Effector memory CD8-positive, alpha-beta T cell (primary cell): ENCODE measurements around the gene ZNF516.

Experiments used
- ATAC-seq: fragments of 150-1000 bp; cut with Tn5 transposase; replicated peaks from 2 replicates; pipeline ENCODE4 v1.10.0; 2021; ENCODE audit warnings: mild to moderate bottlenecking, moderate library complexity
- DNase-seq, 3 experiments: peaks; one replicate each; pipeline ENCODE4 v3.0.0; 2021
- H3K27ac Mint-ChIP-seq, 2 donors: one replicate each; pipeline ENCODE4 v1.8.0; 2022; ENCODE audit warnings: mild to moderate bottlenecking in 2 of 2, mixed read lengths in 2 of 2, moderate library complexity in 2 of 2
- H3K27me3 Mint-ChIP-seq, 2 donors: one replicate each; pipeline ENCODE4 v1.8.0; 2022; ENCODE audit warnings: mixed read lengths in 2 of 2
- H3K36me3 Mint-ChIP-seq: one replicate; pipeline ENCODE4 v1.8.0; 2022; ENCODE audit warnings: mild to moderate bottlenecking, moderate library complexity, mixed read lengths; ENCODE audit not compliant: insufficient read depth
- H3K4me1 Mint-ChIP-seq, 2 donors: one replicate each; pipeline ENCODE4 v1.8.0; 2022; ENCODE audit warnings: low read depth in 2 of 2, mixed read lengths in 2 of 2
- H3K4me3 Mint-ChIP-seq, 2 donors: one replicate each; pipeline ENCODE4 v1.8.0; 2022; ENCODE audit warnings: mild to moderate bottlenecking in 2 of 2, mixed read lengths in 2 of 2, moderate library complexity in 2 of 2
- H3K9me3 Mint-ChIP-seq, 2 donors: one replicate each; pipeline ENCODE4 v1.8.0; 2022; ENCODE audit warnings: mixed read lengths in 2 of 2

ZNF516 gene

DNA sequence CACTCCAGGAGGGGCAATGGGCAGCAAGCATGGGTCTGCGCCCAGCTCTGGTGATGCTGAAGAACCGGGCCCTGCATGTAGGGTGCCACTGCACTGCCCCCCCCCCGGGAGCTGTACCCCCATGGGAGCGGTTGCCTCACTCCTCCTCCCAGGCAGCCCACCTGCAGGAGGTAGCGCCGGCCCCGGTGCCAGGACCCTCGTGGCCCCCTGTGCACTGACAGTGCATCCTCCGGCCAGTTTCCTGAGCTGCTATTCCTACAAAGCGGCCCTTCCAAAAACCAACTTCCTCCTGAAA lies 109.4 kb downstream of the ZNF516 start:
- no peak overlapping the region for H3K27ac Mint-ChIP-seq
- peaks cover 7 to 11% of the 10 kb centered on the region in 2 donors for H3K27me3 Mint-ChIP-seq
- no peak for ATAC-seq
- no peaks in the 10 kb centered on the region for H3K9me3 Mint-ChIP-seq
- no peak overlapping the region for H3K4me3 Mint-ChIP-seq
- no peak for DNase-seq
- peaks cover 14 to 36% of the 10 kb centered on the region in 2 donors for H3K4me1 Mint-ChIP-seq
- peaks cover 4% of the 10 kb centered on the region for H3K36me3 Mint-ChIP-seq

DNA sequence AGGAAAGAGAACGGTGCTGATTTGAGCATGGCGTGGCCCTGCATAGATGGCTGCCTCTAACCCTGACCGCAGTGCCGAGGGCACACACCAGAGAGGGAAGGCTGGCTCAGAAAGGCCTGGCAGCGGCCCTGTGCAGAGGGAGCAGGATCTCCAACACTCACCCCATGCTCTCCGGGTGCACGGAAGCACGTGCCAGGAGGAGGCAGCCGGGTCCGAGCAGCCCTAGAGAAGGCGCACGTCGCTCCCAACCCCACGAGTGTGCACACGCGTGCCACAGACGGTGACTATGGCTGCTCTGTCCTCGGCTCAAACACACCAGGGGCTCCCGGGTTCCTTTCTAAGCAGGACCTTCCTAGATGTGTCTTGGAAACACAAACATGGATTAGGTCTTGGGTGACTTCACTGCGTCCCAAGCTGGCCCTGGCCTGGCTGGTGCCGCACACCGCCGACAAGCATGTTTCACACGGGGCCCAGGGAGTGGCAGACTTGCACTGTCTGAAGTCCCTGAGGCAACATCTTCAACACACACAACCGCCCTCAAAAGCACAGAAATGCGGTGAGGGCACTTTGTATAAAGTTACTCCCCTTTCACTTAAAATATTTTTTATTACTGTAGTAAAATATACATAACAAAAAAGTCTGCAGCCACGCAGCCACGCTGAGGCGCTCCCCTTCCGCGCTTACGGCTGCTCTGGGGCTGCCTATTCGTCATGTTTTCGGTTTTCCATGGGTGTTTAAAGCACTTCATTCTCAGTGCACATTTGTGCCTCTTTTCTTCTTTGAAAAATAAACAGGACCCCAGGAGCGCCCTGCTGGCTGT lies 110.0 kb downstream of the ZNF516 start:
- H3K27me3 Mint-ChIP-seq, result peaks cover 7 to 16% of the 10 kb centered on the region in 2 donors
- peak overlapping the region in 1 of 2 donors; percentile 8 for H3K27ac Mint-ChIP-seq
- peaks cover 4% of the 10 kb centered on the region for H3K36me3 Mint-ChIP-seq
- peaks cover 14 to 36% of the 10 kb centered on the region in 2 donors for H3K4me1 Mint-ChIP-seq
- no peak overlapping the region for H3K4me3 Mint-ChIP-seq
- H3K9me3 Mint-ChIP-seq, result no peaks in the 10 kb centered on the region
- DNase-seq (no peak), ATAC-seq (no peak)

DNA sequence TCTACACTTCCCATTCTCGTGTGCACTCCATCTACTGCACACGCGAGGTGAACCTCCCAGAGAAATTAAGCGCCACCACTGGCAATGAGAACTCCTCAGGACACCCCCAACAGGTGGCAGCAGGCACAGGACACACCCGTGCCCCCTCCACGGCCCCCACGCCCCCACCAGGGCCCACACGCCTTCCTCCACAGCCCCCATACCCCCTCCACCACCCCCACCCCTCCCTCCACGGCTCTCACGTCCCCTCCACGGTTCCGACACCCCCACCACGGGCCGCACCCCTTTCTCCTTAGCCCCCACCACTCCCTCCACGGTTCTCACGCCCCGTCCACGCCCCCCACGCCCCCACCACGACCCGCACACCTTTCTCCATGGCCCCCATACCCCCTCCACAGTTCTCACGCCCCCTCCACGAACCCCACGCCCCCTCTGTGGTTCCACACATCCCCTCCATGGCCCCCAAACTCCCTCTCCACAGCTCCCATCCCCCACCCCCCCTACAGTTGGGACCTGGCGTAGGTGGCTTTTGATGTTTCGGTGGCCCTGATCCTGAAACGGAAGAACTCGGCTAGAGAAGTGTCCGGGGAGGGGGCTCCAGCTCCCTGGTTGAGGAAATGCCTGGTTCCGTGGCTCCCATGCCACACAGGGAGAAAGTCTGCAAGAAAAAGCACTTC lies 110.8 kb downstream of the ZNF516 start:
- H3K4me3 Mint-ChIP-seq, result no peak overlapping the region
- ATAC-seq (no peak), DNase-seq (no peak)
- H3K36me3 Mint-ChIP-seq, result peaks cover 9% of the 10 kb centered on the region
- peak overlapping the region in 1 of 2 donors; percentile 8 for H3K27ac Mint-ChIP-seq
- no peaks in the 10 kb centered on the region for H3K9me3 Mint-ChIP-seq
- peaks cover 14 to 33% of the 10 kb centered on the region in 2 donors for H3K4me1 Mint-ChIP-seq
- H3K27me3 Mint-ChIP-seq, result peaks cover 7 to 18% of the 10 kb centered on the region in 2 donors

DNA sequence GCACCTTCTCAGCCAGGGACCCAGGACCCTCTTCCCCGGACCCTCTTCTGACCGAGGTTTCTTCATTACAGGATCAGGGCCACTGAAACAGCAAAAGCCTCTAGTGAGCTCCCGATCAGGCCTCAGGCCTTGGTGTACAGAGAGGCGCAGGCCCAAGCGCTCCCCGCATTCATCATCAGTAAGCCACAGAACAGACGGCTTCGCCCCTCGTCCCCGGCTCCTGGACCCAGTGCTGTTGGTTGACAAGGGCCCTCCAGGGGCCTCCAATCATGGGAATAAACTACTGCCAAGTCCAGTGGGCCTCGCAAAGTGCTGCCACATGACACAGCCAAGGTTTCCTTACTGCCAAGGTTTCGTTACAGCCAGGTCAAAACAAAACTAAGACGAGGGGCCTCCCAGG lies 111.4 kb downstream of the ZNF516 start:
- Mint-ChIP-seq H3K27ac (no peak overlapping the region), H3K4me3 (no peak overlapping the region), H3K36me3 (peaks cover 8% of the 10 kb centered on the region), H3K27me3 (peaks cover 7 to 16% of the 10 kb centered on the region in 2 donors), H3K9me3 (no peaks in the 10 kb centered on the region), H3K4me1 (peaks cover 14 to 32% of the 10 kb centered on the region in 2 donors)
- no peak for ATAC-seq
- DNase-seq, result no peak

DNA sequence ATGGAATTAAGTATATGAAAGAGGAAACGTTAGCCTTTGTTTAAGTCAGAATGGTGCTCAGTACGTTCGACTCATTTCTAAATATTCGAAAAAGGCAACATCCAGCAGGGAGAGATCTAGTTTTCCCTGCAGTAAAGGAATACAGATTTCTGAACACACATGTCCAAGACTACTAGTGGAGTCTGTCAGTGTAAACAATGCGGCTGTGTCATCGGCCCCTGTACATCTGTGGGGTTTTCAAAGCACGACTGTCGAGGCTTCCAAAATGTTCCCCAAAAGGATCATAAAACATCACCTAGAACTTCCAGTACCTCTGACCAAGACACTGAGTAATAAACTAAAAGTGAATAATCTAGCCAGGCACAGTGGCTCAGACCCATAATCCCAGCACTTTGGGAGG lies 112.8 kb downstream of the ZNF516 start:
- no peak for ATAC-seq
- H3K27ac Mint-ChIP-seq, result no peak overlapping the region
- no peak for DNase-seq
- H3K9me3 Mint-ChIP-seq, result no peaks in the 10 kb centered on the region
- peaks cover 7 to 10% of the 10 kb centered on the region in 2 donors for H3K27me3 Mint-ChIP-seq
- H3K4me3 Mint-ChIP-seq, result no peak overlapping the region
- H3K4me1 Mint-ChIP-seq, result peaks cover 14 to 22% of the 10 kb centered on the region in 2 donors
- peaks cover 6% of the 10 kb centered on the region for H3K36me3 Mint-ChIP-seq

DNA sequence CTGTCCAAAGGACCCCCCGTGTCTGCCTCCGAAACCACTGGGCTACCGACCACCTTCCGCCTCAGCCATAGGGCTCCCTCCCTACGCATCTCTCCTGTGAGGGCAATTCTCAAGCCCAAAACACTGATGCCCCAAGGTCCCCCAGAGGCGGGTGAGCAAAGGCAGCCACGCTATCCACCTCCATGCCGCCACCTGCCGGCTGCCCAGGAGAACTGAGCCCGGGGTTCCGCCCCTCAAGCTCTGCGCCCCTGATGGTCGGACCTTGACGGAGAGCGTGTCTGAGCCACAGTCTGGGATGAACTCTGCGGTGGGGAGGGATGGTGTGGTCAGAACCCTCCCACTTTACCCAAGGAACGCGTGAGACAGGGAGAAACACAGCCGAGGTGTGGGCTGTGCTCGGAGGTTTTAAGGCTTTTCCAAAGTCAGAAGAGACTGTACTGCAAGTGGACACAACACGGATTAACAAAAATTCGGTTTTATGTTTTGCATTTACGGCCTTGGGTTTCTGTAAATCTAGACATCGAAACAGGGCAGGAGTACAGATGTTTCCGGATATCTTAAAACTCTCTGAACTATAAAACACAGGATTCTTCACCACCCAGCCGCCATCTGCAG lies 114.1 kb downstream of the ZNF516 start:
- no peak for DNase-seq
- Mint-ChIP-seq H3K27me3 (peaks cover 7 to 10% of the 10 kb centered on the region in 2 donors), H3K4me1 (peaks cover 2 to 17% of the 10 kb centered on the region in 2 donors), H3K4me3 (no peak overlapping the region), H3K27ac (no peak overlapping the region), H3K9me3 (no peaks in the 10 kb centered on the region), H3K36me3 (peaks cover 6% of the 10 kb centered on the region)
- ATAC-seq, result peak; percentile 16

DNA sequence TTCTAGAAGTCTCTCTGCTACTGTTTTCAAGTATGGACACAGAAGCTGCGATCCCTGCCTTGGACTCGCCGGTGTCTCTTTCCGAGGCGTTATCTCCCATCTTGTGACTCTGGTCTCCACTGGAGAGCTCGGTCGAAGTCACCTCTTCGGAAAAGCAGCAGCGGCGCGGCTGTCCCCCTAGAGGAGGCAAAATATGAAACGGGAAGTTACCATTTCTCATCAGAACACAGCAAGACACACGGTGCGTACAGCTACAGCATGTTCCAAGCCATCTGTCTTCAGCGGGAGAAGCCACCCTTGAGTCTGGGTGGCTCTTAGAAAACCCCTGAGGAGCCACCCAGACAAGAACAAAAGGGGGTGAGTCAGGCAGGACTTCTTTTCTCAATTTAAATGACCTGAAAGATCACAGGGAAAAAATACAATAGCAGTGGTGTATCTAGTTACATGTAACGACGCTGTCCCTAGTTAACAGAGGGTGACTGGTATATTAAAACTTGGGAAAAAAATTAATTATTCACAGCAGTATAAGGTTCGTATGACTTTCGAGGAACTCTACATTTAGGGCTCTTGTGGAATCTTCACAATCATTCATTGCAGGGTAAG lies 114.8 kb downstream of the ZNF516 start:
- H3K4me1 Mint-ChIP-seq, result peaks cover under 1 to 22% of the 10 kb centered on the region in 2 donors
- no peaks in the 10 kb centered on the region for H3K9me3 Mint-ChIP-seq
- H3K4me3 Mint-ChIP-seq, result no peak overlapping the region
- DNase-seq, result no peak
- no peak overlapping the region for H3K27ac Mint-ChIP-seq
- no peak for ATAC-seq
- H3K27me3 Mint-ChIP-seq, result peaks cover 7 to 10% of the 10 kb centered on the region in 2 donors
- peaks cover 6% of the 10 kb centered on the region for H3K36me3 Mint-ChIP-seq

DNA sequence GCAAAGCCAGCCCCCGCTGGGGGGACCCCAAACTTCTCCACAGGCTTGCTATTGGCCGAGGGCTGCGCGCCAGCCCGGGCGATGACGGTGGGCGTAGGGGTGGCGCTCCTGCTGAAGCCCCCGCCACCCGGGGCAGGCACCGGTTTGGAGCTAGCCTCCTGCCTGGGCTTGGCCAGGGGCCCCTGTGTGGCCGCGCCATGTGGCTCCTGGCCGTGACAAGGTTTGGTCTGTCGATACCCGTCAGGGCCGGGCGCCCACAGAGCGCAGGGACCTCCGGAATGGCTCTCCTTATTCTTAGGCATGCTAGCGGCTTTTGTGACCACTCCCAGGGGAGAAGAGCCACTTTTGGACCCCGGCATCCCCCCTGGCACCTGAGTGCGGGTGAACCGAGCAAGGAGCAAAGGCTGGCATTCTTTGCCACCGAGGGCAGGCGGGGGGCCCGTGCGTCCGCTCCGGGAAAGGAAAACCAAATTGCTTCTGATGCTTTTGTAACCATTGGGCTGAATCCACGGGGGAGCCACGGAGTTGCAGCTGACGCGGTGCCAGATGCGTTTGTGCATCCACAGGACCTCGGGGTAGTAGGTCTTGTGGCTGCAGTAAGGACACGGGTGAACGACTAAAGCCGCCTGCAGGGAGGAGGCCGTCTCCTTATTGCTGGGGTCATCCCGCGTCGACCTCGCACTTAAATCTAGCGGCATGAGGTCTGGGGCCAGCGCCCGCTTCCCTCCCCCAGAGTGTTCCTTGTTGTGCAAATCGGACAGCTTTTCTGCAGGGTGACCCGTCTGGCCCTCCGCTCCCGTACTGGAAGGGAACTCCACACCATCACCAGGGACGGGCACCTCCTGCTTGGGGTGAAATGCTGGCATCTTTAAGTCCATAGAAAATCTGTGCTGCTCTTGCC lies 115.6 kb downstream of the ZNF516 start:
- Mint-ChIP-seq H3K27me3 (peaks cover 7 to 10% of the 10 kb centered on the region in 2 donors), H3K36me3 (peaks cover 6% of the 10 kb centered on the region), H3K4me3 (no peak overlapping the region), H3K4me1 (peaks cover 8 to 29% of the 10 kb centered on the region in 2 donors), H3K27ac (no peak overlapping the region), H3K9me3 (no peaks in the 10 kb centered on the region)
- DNase-seq (no peak), ATAC-seq (no peak)

DNA sequence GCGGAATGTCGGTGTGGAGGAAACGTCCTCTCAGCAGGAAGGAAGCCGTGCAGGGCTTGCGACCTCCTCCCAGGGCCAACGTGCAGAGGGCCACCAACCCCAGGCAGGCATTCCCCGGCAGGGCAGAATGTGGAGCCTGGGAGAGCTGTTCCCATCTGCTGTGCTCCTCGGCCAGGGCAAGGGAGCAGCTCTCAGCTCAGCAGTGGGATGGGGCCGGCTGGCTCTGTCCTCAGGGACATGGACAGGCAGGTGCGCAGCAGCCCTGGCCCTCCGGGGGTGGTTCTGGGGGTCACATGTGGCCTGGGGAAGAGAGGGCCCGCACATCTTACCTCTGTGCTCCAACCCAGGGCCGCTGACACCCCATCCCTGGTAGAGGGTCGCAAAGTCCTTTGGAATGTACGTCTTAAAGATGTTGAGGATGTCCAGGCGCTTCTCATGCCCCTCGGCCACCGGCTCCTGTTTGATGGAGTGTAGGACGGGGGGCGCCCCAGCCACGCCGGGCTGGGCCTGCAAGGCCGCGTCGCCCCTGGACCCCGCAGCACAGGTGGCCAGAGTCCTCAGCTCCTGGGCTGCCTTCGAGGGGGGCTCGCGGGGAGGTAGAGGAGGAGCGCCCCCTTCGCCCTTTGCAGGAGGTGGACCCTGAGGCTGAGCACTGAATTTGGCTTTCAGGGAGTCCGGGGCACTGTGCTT lies 116.4 kb downstream of the ZNF516 start:
- H3K27me3 Mint-ChIP-seq, result peaks cover 4 to 10% of the 10 kb centered on the region in 2 donors
- H3K4me1 Mint-ChIP-seq, result peaks cover 16 to 34% of the 10 kb centered on the region in 2 donors
- no peak overlapping the region for H3K4me3 Mint-ChIP-seq
- DNase-seq (no peak), ATAC-seq (no peak)
- no peak overlapping the region for H3K27ac Mint-ChIP-seq
- H3K9me3 Mint-ChIP-seq, result no peaks in the 10 kb centered on the region
- H3K36me3 Mint-ChIP-seq, result peaks cover 6% of the 10 kb centered on the region

DNA sequence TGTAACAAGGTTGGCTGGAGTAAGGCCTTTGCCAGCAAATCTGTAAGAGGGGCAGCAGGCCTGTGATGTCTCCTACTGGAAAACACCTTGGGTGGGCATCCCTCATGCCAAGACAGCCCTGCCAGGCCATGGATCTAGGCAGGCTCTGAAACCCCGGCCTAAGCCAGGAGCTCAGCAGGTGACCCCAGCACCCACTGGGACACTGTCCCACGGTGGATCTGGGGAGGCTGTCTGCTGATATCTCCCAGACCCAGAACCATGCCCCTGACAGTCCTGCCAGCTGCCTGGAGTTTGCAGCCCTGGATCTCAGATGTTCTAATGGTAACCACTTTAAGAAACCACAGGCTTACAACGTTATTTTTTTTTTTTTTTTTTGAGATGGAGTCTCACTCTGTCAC lies 117.7 kb downstream of the ZNF516 start:
- no peak for ATAC-seq
- peaks cover 26 to 36% of the 10 kb centered on the region in 2 donors for H3K4me1 Mint-ChIP-seq
- H3K27ac Mint-ChIP-seq, result no peak overlapping the region
- peaks cover 0 to 10% of the 10 kb centered on the region in 2 donors for H3K27me3 Mint-ChIP-seq
- H3K4me3 Mint-ChIP-seq, result no peak overlapping the region
- DNase-seq, result no peak
- no peaks in the 10 kb centered on the region for H3K9me3 Mint-ChIP-seq
- peaks cover 6% of the 10 kb centered on the region for H3K36me3 Mint-ChIP-seq

DNA sequence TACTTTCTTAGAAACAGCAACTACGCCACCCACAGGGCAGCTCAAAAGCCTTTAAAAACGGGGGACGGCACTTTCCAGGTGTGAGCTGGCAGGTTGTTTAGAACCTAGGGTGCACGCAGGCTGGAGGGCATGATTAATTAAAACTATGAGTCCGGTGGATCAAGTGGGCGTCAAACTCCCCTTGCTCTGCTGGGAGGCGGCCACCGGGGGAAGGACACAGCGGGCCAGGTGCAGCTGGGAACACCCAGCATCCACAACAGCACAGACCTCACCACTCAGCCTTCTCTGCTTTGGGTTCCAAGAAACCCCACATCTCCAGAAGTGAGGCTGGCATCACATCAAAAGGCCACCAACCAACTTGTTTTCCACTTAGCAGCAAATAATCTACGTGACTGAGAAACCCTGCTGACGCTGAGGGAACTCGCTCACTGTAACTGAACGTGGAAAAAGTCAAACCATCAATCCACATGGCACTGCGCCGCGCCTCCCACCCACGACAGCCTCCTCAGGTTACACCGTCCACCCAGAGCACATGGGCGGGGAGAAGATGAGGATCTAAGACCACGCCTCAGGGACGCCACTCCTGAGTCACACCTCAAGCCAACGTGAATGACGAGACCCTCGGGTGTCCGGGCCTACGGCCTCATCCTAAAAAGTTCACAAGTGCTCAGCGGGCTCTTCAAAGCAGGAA lies 118.2 kb downstream of the ZNF516 start:
- Mint-ChIP-seq H3K36me3 (peaks cover 6% of the 10 kb centered on the region), H3K4me3 (no peak overlapping the region), H3K4me1 (peaks cover 26 to 36% of the 10 kb centered on the region in 2 donors), H3K27ac (no peak overlapping the region), H3K9me3 (no peaks in the 10 kb centered on the region), H3K27me3 (peaks cover 0 to 10% of the 10 kb centered on the region in 2 donors)
- ATAC-seq (no peak), DNase-seq (no peak)

DNA sequence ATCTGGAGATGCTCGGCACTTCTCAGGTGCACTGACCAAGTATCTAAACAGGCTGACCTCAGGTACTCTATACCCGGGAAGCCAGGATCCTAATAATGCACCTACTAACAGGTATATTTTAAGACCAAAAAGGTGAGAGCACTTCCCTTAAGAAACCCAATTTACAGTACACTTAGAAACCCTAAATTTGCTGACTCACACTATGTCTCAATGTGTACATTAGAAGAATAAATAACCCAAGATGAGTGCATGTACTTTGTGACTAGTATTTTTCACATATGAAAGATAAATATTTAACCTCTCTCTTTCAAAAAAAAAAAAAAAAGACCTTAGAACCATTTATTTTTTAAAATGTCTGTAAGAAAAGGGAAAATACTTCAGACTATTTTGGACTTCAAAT lies 118.8 kb downstream of the ZNF516 start:
- no peak overlapping the region for H3K4me3 Mint-ChIP-seq
- H3K9me3 Mint-ChIP-seq, result no peaks in the 10 kb centered on the region
- peaks cover 6% of the 10 kb centered on the region for H3K36me3 Mint-ChIP-seq
- H3K27ac Mint-ChIP-seq, result no peak overlapping the region
- H3K4me1 Mint-ChIP-seq, result peaks cover 26 to 36% of the 10 kb centered on the region in 2 donors
- DNase-seq (no peak), ATAC-seq (no peak)
- H3K27me3 Mint-ChIP-seq, result peaks cover 0 to 10% of the 10 kb centered on the region in 2 donors
